Thoracic aorta (tissue), 2 donors: ENCODE measurements around the gene AOPEP. TPM values are rescaled to one million over a fixed set of nuclear protein-coding genes. Genes with fewer than 3 reads are reported as not detected.

Source experiments
- ATAC-seq: fragments of 150-250 bp; one replicate; pipeline ENCODE4 v1.8.0; 2017; ENCODE audit warnings: low read depth; ENCODE audit not compliant: insufficient number of reproducible peaks, low FRiP score
- DNase-seq: peaks from one replicate; pipeline ENCODE4 v3.0.0-alpha.2; 2020; ENCODE audit warnings: low spot score
- H3K27ac ChIP-seq, 2 donors: fragments of 200-600 bp; sonication (generic); 1 replicate in 1 of 2; 2 replicates in 1 of 2; pipeline ENCODE4 v1.5.1; 2016; ENCODE audit warnings: mild to moderate bottlenecking in 2 of 2, moderate library complexity in 2 of 2
- H3K27me3 ChIP-seq: fragments of 200-600 bp; sonication (generic); replicated peaks from 2 replicates; pipeline ENCODE4 v1.6.0; 2016; ENCODE audit warnings: mild to moderate bottlenecking; ENCODE audit not compliant: insufficient read depth
- H3K36me3 ChIP-seq: fragments of 200-600 bp; sonication (generic); one replicate; pipeline ENCODE4 v1.5.1; 2016
- H3K4me1 ChIP-seq, 2 donors: fragments of 200-600 bp; sonication (generic); 1 replicate in 1 of 2; 2 replicates in 1 of 2; pipeline versions ENCODE4 v1.5.1 to v1.6.0; 2016; ENCODE audit warnings: low read depth in 2 of 2, mild to moderate bottlenecking in 1 of 2; ENCODE audit not compliant: control insufficient read depth in 1 of 2
- H3K4me3 ChIP-seq: fragments of 200-600 bp; sonication (generic); 2 replicates; pipeline ENCODE4 v1.5.1; 2016; ENCODE audit warnings: mild to moderate bottlenecking
- H3K9me3 ChIP-seq: fragments of 200-600 bp; sonication (generic); 2 replicates; pipeline ENCODE4 v1.5.1; 2016
- total RNA-seq, 2 donors: library from RNA; depleted of rRNA; stranded (reverse); fragments of >200 nt; gene quantifications; one replicate each; pipeline versions ENCODE4 v1.1.0 to v1.2.3, GENCODE V29; 2016
- TF ChIP-seq, protein P1 (sequence below): fragments of 200-600 bp; sonication (generic); IDR thresholded peaks from one replicate; pipeline ENCODE4 v1.5.1; 2019; ENCODE audit warnings: antibody characterized with exemption

The AOPEP gene
- total RNA-seq, 2 donors from 2014 or later = 494 to 668 TPM

DNA sequence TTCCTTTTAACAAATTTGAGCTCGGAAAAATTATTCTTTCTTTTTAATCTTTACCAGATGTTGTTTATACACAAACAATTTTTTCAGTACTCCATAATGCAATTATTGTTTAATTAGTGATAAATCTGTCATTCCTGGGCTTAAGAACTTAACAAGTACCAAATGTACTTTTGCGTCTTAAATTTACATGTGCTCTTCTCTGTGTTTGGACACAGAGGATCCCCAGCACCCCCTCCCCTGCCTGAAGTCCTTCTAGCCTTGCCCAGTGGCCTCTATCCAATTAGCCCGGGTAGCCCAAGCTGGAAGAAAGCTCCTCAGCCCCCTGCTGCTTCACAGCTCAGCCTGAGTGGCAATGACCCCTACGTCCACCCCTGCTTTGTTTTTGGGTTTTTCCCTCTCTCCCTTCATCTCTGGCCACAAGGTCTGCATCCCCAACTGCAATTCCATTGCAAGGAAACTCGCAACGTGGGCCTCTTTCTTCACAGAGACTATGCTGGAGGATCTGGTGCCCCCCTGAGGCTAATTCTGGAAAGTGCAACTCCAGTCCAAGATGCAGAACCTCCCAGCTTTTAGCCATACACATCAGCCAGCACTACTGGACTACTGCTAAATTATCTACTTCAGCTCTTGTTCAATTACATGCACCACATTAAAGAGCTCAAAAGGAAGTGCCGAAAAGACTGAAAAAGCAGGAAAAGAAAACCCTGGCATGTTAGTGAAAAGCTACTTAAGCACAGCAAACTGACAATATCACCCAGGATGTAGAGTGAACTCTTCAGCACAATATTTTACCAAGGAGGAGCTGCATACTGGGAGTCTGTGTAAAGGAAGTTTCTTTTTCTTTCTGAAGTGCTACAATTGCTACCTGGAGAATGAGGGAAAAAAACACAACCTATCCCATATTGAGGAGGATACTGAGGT, 404.8 kb downstream of the AOPEP start:
- no peak for ATAC-seq
- TF ChIP-seq, protein P1, sequence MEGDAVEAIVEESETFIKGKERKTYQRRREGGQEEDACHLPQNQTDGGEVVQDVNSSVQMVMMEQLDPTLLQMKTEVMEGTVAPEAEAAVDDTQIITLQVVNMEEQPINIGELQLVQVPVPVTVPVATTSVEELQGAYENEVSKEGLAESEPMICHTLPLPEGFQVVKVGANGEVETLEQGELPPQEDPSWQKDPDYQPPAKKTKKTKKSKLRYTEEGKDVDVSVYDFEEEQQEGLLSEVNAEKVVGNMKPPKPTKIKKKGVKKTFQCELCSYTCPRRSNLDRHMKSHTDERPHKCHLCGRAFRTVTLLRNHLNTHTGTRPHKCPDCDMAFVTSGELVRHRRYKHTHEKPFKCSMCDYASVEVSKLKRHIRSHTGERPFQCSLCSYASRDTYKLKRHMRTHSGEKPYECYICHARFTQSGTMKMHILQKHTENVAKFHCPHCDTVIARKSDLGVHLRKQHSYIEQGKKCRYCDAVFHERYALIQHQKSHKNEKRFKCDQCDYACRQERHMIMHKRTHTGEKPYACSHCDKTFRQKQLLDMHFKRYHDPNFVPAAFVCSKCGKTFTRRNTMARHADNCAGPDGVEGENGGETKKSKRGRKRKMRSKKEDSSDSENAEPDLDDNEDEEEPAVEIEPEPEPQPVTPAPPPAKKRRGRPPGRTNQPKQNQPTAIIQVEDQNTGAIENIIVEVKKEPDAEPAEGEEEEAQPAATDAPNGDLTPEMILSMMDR = peak; percentile 86
- DNase-seq = no peak
- no peak overlapping the region for H3K4me3 ChIP-seq
- no peak overlapping the region for H3K27ac ChIP-seq
- H3K27me3 ChIP-seq = no peaks in the 10 kb centered on the region
- H3K36me3 ChIP-seq = no peaks in the 10 kb centered on the region
- H3K9me3 ChIP-seq = no peaks in the 10 kb centered on the region
- H3K4me1 ChIP-seq = peaks cover 6 to 30% of the 10 kb centered on the region in 2 donors

DNA sequence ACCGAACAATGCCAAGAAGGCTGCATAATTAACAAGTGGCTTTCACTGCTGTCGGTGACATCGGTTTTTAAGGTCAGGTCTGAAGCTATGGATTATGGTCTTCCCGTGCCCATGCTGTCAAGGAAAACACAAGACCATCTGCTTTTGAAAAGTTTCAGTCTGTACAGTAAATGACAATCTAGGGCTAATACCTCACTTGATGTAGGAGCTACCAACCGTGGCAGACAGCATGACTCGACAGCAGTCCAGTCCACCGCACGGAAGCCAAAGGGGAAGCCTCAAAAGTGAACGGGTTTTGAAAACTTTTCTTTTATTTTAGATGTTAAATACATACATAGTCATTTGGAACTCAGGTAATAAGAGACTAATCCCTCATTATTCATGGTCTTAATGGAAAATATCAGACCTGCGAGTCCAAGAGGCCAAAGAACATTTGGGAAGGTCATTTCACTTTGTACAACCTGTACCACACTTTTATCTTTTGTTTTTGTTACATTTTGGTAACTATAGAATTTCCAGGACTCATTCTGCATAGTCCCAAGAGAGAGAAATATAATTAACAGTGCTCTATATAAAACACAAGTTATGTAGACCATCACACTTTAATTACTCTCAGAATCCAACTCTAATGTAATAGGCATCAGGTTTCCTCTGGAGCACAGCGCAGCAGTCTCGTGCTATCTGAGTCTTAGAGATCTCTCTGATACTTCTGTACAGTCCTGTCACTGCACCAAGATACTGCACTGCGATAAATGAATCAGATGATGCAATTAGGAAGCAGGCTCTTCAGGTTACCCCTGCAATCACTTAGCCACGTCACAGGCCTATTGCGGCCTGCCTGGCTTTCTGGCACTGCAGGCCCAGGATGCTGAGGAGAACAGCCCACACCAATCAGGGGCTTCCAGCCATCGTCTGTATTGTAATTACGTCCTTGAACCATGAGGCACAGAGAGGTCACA, 406.1 kb downstream of the AOPEP start:
- DNase-seq = no peak

DNA sequence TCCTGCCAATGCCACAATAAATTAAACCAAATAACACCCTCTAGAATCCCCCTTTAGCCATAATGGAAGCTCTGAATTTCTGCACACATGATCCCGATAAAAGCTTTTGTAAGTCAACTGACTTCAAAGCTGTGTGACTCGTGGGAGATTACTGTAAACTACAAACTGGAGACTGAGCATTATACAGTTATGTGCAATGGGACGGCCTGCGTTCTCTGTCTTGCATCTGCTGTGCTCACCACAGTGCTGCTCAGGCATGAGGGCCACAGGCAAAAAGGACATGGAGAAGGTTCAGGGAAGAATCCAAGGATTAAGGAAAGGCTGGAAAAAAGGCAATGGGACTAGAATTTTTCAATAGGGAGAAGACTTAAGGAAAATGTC, 406.8 kb downstream of the AOPEP start:
- Histone ChIP-seq H3K4me1 (peaks cover 0 to 17% of the 10 kb centered on the region in 2 donors), H3K9me3 (no peaks in the 10 kb centered on the region), H3K4me3 (no peak overlapping the region), H3K27me3 (no peaks in the 10 kb centered on the region), H3K36me3 (no peaks in the 10 kb centered on the region), H3K27ac (no peak overlapping the region)
- ATAC-seq = no peak
- no peak for DNase-seq
- TF ChIP-seq, protein P1 = no peak

More for the DNA sequence above, 406.1 kb downstream of the AOPEP start:
- Histone ChIP-seq H3K4me3 (no peak overlapping the region), H3K4me1 (peaks cover 0 to 17% of the 10 kb centered on the region in 2 donors), H3K9me3 (no peaks in the 10 kb centered on the region), H3K36me3 (no peaks in the 10 kb centered on the region), H3K27ac (no peak overlapping the region), H3K27me3 (no peaks in the 10 kb centered on the region)
- ATAC-seq = no peak
- TF ChIP-seq, protein P1 = no peak

DNA sequence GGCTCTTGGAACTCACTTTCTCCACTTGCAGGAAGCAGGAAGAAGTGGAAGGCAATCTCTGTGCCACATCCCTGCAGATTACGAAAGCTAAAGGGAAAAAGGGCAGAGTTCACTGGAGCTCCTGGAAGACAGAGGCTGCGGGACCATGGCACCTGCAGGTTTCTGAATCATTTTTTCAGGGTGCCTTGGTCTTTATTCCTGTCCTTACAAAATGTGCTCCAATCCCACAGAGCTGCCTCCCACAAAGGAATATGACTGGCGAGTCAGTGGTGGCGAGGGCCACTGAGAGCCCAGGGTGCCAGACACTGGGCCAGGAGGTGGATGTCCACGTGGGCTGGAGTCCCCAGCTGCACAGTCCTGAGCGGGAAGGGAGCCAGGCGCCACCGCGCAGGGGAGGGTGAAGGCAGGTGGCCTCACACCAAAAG, 408.0 kb downstream of the AOPEP start:
- Histone ChIP-seq H3K4me1 (peaks cover 0 to 17% of the 10 kb centered on the region in 2 donors), H3K9me3 (no peaks in the 10 kb centered on the region), H3K27ac (no peak overlapping the region), H3K4me3 (no peak overlapping the region), H3K36me3 (no peaks in the 10 kb centered on the region), H3K27me3 (no peaks in the 10 kb centered on the region)
- ATAC-seq (no peak), DNase-seq (no peak)
- TF ChIP-seq, protein P1 = no peak

DNA sequence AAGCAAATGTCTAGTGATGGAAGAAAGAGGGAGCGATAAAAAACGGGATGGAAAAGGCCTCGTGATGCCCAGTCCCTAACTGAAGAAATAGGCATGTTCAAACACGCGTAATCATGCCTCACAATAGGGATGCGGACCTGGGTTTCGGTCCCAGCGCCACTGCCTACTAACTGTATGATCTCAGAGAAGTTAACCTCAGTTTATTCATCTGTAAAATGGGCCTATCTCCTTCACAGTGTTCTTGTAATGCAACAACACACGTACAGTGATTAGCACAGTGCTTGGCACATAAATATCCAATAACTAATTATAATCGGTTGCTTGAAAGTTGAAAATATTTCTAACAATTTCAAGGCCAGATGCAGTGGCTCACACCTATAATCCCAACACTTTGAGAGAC, 409.3 kb downstream of the AOPEP start:
- ATAC-seq = no peak
- peaks cover 0 to 9% of the 10 kb centered on the region in 2 donors for H3K4me1 ChIP-seq
- H3K27me3 ChIP-seq = no peaks in the 10 kb centered on the region
- no peaks in the 10 kb centered on the region for H3K9me3 ChIP-seq
- no peak for DNase-seq
- H3K27ac ChIP-seq = no peak overlapping the region
- H3K4me3 ChIP-seq = no peak overlapping the region
- TF ChIP-seq, protein P1 = no peak
- no peaks in the 10 kb centered on the region for H3K36me3 ChIP-seq
